Activated CD8-positive, alpha-beta memory T cell treated with anti-CD3 and anti-CD28 coated beads, Interleukin-2, amount 50 U/mL, for 1 hour (primary cell): ENCODE measurements around the gene DCTN2.
"Not testable (repeated sequence)": the region's sequence is repeated elsewhere in the genome, so short reads cannot be mapped to it uniquely, and the experiment has no call there.

ENCODE experiments used
- DNase-seq: peaks from one replicate; pipeline ENCODE4 v3.0.0-alpha.2; 2020; ENCODE audit errors: extremely low read depth

The DCTN2 gene

DNA sequence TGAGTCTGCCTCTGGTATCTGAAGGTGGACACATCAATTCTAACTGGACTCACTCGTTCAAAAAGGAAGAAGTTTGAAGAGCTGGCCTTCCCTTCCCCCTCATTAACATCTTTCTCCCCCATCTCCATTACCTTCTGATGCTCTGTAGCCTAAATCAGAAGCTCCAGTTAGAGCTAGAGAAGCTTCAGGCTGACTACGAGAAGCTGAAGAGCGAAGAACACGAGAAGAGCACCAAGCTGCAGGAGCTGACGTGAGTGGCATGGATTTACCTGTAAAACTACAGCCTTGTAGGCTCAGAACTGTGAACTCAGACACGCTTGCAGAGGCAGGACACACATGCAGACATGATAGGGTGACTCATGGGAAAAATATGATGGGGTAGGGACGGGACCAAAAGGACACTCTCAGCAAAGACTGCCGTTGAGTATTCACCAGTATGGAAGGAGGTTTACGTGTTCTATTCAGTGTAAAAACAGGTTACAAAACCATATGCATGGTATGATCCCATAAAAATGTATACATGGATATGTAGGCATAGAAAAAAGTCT lies 29.7 kb upstream of the DCTN2 start:
- no peak for DNase-seq

DNA sequence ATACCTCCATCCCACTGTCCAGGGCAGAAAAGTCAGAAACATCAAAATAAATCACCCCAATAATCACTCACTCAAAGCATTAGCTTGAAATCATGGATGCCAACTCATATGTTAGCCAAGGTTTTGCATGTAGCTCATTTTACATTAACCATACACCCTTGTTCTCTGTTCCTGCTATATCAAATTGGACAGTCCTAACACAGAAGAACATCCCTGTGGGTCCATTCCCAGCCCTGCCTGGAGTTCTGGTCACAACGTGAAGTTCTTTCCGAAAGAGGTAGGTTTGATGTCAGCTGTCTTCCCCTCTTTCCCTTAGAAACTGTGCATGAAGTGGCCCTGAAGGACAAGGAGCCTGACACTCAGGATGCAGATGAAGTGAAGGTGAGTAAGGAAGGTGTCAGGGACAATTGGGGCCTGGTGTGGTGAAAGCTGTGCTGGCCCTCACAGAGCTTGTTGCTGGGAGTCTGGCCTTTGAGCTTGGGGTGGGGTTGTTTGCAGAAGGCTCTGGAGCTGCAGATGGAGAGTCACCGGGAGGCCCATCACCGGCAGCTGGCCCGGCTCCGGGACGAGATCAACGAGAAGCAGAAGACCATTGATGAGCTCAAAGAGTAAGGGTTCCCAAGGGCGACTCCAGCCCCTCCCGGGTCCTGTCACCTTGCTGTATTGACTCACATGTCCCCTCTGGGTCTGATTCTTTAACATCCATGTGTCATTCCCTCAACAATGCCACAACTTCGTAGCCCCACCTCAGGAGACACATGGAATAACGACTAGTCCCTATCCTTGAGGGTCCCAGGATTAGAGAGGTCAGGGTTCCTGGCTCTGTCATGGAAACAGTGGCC lies 29.0 kb upstream of the DCTN2 start:
- no peak for DNase-seq

DNA sequence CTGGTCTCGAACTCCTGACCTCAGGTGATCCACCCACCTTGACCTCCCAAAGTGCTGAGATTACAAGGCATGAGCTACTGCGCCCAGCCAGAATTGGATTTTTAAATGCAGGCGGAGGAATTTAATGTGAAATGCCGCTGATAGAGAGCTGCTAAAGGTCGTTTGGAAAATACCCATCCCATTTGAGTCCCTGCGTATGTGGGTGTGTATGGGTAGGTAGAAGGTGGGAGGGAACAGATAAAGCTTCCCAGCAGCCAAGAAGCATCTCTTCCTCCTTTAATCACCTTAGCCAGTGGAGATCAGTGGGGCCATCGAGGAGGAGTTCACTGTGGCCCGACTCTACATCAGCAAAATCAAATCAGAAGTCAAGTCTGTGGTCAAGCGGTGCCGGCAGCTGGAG lies 27.8 kb upstream of the DCTN2 start:
- no peak for DNase-seq

DNA sequence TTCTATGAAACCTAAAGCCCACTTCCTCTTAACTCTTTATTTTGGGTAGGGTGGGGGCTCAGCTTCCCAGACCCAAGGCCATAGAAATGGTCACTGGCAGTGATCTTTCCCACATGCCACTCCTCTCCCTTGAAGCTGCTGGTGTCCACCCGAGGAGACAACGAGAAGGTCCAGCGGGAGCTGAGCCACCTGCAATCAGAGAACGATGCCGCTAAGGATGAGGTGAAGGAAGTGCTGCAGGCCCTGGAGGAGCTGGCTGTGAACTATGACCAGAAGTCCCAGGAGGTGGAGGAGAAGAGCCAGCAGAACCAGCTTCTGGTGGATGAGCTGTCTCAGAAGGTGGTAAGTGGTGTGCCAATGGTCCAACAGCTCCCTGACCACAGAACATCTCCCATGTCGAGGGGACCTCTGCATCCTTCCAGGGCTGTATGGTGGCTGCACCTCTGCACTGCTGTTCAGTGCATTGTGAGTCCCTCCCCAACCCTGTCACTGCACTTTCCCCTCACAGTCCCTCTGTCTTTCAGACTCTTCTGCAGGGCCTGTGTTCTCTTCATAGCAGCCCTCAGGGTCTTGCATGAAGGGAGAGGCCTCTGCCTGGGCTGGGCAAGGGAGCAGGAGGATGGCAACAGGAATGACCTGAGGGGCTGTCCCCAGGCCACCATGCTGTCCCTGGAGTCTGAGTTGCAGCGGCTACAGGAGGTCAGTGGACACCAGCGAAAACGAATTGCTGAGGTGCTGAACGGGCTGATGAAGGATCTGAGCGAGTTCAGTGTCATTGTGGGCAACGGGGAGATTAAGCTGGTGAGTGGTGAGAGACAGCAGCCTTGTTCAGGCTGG lies 25.2 kb upstream of the DCTN2 start:
- DNase-seq, result no peak

DNA sequence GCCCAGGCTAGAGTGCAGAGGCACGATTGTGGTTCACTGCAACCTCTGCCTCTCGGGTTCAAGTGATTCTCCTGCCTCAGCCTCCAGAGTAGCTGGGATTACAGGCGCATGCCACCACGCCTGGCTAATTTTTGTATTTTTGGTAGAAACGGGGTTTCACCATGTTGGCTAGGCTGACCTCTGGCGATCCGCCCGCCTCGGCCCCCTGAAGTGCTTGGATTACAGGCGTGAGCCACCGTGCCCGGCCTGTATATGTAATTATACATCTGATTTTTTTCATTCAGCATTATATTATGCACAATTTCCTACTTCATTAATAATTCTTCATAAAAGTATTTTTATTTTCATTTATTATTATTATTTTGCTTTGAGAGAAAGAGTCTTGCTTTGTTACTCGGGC lies 23.4 kb upstream of the DCTN2 start:
- DNase-seq, result not testable (repeated sequence)

DNA sequence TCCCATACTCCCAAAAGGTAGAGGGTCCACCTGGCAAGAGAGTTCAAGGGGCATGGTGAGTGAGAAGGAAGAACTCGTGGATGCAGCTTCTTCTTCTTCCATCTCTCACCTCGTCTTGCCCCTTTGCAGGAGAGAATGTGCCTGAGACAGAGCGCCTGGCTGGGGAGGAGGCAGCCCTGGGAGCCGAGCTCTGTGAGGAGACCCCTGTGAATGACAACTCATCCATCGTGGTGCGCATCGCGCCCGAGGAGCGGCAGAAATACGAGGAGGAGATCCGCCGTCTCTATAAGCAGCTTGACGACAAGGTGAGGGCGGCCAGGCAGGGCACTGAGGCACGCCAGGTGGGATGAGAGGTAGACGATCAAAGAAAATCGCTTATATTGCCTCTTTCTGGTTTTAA lies 22.9 kb upstream of the DCTN2 start:
- DNase-seq, result no peak

DNA sequence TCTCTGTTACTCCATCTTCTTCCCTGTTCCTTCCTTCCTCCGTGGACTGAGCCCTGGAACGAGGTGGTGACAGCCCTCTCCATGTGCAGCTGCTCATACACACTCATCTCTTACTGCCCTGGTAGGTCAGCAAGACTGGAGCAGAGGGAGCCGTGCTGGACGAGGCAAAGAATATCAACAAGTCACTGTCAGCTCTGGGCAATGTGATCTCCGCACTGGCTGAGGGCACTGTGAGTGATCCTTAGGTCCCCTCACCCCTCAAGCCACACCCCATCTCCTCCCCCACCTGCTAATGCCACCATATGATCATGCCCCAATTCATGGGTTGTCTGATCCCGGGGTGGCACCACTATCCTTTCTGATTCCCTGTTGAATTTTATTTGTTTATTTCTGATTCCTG lies 21.8 kb upstream of the DCTN2 start:
- no peak for DNase-seq

DNA sequence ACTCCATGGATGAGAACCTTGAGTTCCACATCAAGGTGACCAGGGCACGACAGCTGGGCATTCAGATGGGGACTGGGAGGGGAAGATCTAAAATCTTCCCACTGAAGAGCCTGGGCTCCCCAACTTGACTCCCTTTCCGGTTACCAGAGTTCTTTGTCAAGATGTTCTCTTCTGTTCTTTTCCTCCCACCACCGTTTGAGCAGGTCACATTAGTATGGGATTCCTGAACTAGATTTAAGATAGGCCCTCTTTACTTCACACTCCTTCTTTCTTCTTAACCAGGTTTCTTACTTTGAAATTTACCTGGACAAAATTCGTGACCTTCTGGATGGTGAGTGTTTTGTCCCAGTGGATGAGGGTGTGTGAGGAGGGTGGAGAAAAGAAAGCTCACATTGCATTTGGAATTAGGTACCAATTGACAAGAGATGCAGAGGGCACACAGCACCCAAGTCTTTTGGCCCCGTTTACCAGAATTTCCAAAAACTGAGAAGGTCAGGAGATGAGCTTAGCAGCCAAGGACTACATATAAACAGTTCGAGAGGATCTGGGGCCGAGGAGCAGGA lies 17.3 kb upstream of the DCTN2 start:
- DNase-seq, result no peak

DNA sequence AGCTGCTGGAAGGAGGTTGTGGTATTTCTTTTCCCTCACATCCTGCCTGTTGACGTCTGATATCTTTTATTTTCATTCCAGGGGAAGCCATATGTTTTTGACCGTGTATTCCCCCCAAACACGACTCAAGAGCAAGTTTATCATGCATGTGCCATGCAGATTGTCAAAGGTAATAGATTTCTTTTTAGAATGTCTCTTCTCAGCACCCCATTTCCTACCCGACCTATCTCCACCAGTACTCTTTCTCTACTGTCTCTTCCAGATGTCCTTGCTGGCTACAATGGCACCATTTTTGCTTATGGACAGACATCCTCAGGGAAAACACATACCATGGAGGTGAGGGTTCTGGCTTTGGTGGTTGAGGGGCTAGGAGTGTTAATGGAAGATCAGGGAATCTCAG lies 16.4 kb upstream of the DCTN2 start:
- DNase-seq, result no peak

DNA sequence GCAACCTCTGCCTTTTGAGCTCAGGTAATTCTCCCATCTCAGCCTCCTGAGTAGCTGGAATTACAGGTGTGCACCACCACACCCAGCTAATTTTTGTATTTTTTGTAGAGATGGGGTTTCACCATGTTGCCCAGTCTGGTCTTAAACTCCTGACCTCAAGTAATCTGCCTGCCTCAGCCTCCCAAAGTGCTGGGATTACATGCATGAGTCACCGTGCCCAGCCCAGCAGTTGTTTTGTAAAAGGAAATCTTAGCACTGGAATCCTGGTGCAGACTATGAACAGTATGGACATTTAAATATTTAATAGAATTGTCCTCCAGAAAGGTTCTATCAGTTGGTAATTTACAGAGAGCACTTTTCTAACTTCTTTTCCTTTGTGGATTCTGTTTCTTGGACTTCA lies 14.1 kb upstream of the DCTN2 start:
- DNase-seq, result not testable (repeated sequence)

DNA sequence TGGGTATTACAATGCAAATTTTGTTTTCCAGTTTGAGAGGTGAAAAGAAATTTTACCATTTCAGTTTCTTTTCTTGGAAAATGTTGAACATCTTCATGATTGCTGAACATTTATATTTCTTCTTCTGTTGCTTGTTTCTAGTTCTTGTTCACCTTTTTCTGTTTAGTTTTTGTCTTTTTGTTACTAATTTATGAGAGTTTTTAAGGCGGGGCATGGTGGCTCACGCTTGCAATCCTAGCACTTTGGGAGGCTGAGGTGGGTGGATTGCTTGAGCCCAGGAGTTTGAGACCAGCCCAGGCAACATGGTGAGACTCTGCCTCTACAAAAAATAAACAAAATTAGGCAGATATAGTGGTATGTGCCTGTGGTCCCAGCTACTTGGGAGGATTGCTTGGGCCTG lies 13.5 kb upstream of the DCTN2 start:
- DNase-seq, result no peak

DNA sequence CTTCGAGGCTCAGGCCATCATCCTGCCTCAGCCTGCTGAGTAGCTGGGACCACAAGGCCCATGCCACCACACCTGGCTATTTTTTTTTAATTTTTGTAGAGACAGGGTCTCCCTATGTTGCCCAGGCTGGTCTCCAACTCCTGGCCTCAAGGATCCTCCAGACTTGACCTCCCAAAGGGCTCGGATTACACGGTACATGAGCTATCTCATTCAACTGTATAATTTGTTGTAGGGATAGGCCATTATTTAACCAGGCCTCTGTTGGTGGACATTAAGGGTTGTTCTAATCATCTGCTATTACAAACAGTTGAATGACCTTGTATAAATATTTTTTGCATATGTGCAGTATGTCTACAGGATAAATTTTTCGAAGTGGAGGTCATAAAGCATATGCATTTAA lies 11.9 kb upstream of the DCTN2 start:
- no peak for DNase-seq

DNA sequence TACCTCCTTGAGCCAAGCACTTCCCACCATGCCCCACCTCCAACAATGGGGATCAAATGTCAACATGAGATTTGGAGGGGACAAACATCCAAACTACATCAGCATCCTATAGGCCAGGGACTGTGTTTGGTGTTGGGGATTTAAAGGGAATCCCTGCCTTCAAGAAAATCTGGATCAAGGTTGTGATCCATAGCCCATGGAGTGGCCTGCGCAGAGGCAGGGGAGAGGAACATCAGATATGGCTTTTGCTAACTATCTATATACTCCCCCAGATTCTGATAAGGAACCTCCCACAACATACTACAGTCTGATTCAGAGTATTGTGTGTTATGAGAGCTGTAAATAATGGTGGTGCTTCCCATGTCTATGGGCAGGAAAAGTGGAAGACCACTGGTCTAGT lies 7.9 kb upstream of the DCTN2 start:
- DNase-seq, result no peak

DNA sequence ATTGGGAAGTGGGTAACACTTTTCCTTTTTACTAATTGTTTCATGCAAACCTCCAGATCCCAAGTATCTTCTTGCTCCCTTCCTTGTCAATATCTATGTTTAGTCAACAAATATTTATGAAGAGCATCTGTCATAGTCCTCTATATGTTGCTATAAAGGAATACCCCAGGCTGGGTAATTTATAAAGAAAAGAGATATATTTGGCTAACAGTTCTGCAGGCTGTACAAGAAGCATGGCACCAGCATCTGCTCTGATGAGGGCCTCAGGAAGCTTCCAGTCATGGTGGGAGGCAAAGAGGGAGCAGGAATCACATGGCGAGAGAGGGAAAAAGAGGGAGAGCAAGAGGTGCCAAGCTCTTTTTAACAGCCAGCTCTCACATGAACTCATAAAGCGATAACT lies 7.5 kb upstream of the DCTN2 start:
- DNase-seq, result no peak

DNA sequence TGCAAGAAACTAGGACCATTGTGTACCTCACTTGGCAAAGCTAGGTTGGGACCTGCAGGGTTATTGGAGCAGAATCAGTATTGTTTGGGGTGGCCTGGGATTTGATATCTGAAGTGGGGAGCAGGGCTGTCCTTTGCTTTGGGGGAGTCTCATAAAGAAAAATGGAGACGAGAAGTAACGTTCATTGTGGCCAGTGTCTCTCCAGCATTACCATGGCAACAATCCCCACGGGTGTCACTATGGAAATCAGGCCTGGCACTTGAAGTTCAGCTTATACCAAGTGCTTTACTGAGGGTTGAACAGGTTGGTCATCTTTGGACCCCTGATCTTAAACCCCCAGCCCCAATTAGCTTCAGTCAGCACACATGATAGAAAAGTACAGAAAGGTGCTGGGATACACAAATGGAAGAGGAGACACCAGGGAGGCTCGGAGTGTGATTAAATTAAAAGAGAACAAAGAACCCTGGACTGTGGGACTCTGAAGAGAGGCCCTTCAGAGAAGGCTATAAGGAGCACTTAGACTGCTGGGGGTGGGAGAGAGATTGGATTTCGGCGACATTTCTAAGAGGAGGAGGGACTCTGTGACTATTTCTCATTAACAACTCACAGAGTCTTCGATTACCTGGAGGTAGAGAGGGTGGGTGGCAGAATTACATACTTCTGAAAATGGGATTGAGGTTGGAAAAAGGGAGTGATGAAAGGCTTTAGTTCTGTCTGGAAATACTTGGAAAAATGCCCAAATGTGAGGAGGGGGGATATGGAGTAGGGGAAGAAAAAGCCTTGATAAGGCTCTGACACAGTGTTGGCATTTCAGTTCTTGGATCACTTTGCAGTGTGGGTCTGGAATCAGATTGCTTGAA lies 6.6 kb upstream of the DCTN2 start:
- DNase-seq, result no peak

DNA sequence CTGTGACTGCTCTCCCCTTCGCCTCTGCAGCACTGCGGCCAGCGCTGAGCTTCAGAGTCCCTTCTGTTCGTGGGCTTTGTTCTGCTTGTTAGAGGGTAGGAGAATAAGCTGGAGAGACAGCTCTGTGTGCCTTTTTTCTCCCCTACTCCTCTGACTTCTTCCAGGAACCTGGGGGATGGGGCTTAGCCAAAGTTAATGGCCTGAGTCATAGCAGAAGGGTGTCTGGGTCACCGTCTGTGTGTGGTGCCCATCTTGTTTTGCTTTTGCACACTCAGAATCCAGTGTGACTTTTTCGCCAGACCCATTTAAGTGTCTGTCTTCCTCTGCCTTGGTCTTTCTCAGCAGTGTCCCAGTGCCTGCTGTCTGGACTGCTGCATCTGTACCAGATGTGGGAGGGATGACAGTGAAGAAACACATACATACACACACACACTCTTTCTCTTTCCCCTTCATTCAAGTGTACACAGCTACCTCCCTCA lies 5.9 kb upstream of the DCTN2 start:
- DNase-seq, result no peak

DNA sequence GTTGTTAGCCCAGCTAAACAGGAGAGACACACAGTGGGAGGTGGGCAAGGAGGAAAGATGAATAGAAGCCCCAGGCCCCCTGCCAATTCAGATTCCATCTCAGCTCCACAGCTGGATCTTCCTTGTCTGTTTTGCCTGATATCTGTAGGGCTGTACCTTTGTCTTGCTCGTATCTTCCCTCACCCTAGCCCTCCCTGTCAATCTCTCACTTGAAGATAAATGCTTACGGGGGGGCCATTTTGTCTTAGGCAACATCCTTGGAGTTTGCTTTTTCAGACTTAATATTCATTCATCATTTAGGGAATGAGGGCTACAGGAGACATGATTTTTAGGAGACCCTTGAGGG lies 5.3 kb upstream of the DCTN2 start:
- DNase-seq, result no peak

DNA sequence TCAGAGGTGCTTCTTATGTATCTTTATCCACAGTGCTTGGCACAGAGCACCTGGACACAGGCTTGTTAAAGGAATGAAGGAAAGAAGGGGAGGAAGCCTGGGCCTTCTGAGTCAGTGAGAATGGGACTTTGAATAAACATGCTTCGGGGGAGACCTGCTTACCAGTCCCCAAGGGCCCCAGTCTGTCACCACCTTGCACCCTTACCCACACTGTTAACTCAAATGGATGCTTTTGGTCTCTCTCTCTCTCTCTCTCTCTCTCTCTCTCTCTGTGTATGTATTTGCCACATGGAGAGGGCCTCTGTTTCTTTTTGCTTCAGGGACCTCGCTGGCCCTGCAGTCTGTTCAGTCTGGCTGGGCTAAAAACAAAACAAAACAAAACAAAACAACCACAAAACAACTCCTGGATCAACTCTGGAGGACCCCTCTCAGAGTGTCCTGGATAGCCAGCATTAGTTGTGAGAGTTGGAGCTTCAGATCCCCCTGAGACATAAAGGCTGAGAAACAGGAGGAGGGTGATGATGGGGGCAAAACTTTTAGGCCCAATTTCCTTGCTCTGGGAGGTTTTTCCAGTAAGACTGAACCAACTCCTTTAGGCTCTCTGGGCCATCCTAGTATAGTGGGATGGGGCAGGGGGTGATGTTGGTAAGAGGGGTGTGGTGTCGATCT lies 4.8 kb upstream of the DCTN2 start:
- no peak for DNase-seq

DNA sequence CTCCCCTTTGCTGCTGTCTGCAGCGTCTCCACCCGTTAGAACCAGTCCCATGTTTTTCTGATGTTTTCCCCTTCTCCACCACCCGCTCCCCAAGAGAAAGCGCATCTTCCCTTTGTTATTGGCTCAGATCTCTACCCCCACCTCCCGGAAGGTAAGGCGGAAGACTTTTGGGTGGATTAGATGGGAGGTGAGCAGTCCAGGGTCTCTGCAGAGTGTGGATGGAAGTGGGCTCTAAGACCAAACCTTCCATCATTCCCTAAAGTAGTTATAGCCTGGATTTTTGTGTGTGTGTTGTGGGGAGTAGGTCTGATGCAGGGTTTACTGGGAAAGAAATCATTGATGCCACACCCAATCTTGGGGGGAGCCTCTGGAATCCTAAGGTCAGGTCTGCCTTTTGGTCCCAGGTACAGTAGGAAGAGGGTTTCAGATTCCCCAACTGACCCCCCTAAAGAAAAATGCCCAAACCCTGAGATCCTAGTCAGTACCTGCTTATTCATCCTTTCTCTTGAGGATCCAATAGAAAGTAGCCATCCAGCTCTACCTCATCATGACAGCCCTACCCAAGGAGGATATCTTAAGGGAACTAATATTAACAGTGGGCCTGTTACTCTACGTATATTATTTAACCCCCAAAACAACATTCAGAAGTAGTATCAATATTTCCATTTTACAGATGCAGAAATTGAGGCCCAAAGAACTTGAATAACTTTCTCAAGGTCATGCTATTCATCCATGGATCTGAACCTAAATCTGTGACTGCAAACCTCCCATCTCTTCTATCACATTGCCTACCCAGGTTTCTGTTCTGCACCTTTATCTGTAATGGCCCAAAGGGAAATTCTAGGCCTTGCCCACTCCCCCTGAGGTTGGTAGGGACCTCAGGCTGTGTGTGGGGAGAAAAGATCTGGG lies 3.9 kb upstream of the DCTN2 start:
- no peak for DNase-seq
